T follicular helper cell (primary cell): ENCODE data around the gene GLYATL1B.
"Not testable (repeated sequence)": the region's sequence is repeated elsewhere in the genome, so short reads cannot be mapped to it uniquely, and the experiment has no call there.

ENCODE experiments used
- DNase-seq: peaks from one replicate; pipeline ENCODE4 v3.0.0-alpha.2; 2020; ENCODE audit warnings: low read depth

Gene GLYATL1B

DNA sequence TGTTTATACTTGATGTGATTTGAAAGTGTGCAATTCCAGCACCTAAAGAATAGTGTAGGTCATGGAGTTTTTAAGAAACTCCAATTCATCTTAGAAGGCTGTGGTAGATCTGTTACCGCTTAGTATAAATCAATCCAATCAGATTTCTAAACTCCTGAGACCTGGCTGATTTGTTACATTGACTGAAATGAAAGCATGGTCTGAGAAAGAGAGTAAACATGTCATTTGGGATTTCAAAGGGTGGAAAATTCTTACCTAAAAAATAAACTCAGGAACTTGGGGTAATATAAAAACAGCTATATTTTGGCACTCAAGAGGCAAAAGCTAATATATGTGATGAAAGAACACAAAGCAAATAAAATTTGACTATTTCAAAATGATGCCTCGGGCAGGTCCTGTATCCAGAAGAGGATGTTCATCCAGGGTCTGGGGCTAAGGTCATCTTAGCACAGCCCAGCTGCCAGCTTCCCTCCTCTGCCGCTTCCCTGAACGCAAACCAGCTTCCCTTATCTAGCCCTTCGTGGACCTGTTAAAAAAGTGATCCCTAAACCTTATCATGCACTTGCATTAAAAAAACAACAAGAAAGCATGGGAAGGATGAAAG, 10.0 kb downstream of the GLYATL1B start:
- DNase-seq = not testable (repeated sequence)

DNA sequence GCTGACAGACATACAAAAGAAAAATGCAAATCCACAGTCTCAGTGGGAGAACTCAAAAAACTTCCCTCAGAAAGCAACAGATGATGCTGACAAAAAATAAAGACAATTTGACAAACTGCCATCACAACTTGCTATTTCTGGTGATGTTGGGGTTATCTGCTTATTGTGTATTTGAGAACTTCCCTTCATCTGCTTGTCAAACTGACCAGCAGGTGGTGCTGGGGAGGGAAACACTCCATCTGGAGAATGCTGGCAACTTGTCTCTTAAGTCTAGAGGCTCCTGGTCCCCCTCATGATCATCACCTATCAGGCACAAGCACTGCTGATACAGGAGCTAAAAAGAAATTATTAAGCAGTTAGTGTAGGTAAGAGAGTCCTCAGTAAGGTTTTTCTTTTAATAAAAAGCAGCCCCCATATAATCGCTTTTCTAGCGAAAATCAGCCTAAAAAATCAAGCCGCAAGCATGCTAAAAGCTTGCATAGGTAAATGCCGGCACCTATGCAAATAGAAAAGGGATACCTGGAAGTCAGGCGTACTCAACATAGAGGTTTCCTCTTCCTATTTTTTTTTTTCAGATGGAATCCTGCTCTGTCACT, 11.1 kb downstream of the GLYATL1B start:
- DNase-seq = peak; percentile 52

DNA sequence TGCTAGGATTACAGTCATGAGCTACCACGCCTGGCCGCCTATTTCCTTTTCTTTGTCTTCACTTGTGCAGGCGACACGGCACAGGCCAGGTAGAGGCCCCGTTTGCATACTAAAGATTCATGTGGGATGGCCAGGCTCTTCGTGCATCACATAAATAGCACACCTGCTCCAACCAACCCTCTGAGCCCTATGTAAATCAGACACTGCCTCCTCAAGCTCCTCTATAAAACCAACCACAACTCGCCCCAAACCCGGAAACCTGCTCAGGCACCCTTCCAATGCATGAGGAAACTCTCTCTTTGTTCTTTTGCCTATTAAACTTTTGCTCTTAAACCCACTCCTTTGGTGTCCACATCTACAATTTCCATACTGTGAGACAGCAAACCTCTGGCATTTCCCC, 11.8 kb downstream of the GLYATL1B start:
- DNase-seq = not testable (repeated sequence)

DNA sequence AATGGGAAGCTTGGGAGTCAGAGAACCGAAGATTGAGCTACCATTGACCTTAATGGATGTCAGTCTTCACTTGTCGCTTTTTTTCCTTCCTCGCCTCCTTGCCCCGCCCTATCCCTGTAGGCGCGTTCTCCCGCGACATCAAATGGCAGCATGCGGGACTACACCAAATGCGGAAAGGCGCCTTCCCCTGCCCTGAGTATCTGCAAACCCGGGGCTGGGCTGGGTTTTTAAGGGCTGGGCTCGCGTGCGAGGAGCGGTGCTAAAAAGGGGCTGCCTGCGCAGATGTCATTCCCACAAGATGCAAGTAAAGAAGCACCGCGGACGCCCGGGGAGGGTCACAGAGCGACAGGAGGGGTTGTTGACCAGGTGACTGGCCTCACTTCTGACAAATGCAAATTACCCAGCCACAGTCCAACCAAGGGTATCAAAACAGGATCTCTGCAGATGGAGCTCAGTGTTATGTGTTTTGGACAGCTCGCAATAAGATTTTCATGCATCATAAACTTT, 16.2 kb downstream of the GLYATL1B start:
- DNase-seq = no peak

DNA sequence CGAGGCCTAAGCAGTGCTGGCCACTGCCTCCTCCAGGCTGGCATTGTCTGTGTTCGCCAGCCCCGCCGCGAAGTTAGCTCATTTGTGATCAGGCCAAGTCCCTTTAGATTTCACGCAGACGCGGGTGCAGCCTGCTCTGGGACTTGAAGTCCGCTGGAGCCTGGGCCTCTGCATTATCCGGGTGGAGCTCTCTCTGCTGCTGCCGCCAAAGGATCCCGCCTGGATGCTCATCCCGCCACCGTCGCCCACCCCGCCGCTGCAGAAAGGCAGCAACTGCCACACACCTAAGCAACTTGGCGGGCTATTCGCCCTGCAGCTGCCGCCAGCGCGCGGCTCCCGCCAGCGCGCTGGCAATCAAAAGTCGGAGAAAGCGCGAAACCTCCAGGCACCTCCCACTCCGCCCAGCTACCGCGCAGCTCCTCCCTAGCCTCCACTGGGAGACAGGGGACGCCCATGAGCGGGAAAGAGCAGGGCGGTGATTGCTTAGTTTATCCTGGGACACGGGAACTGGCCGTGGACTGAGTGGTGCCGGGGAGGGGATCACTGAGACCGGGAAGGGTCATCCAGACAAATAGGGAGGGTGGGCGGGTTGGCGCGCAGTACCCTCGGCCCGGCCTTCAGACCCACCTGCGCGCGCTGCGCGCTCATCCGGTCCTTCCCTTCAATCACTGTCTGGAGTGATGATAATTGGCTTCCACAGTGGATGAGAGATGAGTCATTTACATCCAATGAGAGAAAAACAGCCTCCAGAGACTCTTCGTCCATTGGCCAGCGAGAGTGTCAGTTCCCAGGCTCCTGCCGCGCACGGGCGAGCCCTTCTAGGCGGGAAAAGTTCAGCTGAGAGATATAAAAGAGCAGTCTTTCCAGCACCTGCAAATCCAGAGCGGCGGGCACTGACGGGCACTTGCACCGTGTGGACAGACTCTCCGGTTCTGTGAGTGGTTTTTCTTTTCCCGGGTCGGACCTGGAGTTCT, 20.5 kb downstream of the GLYATL1B start, which contains the start of gene FAM111B:
Gene FAM111B (plus strand): TSS at position 875 of the 974 bp plus-strand sequence. CDS start 2,389 bp downstream, outside the sequence.
- peak; percentile 29 for DNase-seq

DNA sequence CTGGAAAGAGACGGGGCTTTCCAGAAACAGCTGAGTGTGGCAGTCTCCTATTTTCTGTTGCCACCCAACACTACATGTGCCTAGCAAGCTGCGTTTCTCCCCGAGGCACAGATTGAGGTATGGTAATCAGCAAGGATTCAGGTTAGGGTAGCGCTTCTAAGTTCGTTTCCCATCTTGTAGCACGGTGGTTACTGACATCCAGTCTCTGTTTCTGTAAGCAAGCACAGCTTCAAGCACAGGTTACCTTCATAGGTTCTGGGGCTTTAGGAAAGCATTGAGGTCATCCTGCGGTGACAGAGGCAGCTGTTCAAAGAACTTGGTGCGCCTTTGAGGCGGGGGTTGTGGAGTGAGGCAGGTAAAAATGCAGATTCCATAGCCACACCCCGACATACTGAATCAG, 21.6 kb downstream of the GLYATL1B start:
- not testable (repeated sequence) for DNase-seq

DNA sequence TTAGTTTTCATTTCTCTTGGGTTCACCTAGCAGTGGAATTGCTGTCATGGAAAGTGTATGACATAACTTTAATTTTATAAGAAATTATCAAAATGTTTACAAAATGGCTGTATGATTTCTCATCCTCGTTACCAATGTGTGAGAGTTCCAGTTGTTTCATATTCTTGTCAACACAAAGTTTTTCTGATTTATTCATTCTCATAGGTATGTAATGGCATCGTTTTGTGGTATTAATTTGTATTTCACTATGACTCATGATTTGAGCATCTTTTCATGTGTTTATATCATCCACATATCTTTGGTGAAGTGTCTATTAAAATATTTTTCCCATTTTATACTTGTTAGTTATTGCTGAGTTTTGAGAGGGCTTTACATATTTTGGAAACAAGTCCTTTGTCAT, 26.4 kb downstream of the GLYATL1B start:
- no peak for DNase-seq

DNA sequence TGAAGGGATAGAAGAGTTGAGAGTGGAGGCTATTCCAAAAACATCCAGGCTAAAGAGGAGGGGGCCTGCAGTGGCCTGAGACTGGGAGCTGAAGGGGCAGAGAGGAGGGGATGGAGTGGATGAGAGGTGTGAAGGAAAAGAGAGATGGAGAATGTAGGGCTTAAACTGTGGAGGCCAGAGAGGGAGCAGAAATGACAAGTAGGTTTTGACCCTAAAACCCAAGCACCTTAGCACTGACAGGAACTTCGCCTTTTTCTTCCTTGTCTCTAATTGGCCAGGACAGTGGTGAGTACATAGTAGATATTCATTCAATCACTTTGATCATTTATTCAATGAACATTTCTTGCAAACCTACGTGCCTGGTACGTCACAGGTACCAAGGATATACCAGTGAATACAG, 28.2 kb downstream of the GLYATL1B start:
- no peak for DNase-seq

DNA sequence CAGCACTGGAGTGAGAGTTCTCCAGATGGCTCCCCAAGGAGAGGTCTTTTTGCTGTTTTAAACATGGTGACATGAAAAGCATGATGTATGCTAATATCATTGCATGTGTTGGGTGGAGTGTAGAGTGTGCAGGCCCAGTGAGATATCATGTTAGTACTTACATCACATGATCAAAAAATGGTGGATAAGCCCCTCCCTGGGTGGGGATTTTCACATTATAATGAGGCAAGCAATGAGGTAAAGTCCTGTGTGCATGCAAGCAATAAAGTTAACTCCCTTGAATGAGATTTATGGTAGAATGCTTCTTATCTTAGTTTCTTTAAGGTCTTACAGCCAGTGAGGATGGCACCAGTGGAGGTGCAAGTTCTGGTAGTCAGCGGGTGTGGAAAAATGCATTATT, 29.4 kb downstream of the GLYATL1B start:
- DNase-seq = no peak

DNA sequence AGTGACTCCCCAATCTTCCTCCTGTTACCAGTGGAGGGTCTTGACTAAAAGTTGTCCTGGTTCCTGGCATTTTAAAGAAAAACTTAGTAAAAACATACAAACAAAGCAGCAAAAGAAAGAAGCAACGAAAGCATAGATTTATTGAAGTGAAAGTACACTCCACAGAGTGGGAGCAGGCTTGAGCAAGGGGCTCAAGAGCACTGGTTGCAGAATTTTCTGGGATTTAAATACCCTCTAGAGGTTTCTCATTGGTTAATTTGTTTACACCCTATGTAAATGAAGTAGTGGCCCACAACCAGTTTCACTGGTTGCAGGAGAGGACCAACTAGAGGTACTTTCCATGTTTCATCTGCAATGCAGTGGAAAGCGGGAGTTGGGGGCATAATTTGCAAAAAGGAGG, 31.7 kb downstream of the GLYATL1B start:
- no peak for DNase-seq

DNA sequence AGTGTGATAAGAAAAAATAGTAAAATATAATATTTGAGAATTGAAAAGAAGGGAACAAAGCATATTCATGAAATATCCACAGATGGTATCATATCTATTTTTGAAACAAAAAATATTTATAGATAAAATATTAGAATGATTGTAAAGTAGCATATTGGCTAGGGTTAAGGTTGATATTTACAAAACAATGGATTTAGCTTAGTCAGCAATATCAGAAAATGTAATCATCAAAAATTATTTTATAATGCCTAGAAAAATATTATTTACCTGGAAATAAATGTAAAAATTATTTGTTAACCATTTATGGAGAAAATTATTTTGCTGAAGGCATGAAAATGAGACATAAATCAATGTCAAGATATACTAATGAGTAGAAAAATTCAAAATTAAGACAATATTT, 33.7 kb downstream of the GLYATL1B start:
- no peak for DNase-seq

DNA sequence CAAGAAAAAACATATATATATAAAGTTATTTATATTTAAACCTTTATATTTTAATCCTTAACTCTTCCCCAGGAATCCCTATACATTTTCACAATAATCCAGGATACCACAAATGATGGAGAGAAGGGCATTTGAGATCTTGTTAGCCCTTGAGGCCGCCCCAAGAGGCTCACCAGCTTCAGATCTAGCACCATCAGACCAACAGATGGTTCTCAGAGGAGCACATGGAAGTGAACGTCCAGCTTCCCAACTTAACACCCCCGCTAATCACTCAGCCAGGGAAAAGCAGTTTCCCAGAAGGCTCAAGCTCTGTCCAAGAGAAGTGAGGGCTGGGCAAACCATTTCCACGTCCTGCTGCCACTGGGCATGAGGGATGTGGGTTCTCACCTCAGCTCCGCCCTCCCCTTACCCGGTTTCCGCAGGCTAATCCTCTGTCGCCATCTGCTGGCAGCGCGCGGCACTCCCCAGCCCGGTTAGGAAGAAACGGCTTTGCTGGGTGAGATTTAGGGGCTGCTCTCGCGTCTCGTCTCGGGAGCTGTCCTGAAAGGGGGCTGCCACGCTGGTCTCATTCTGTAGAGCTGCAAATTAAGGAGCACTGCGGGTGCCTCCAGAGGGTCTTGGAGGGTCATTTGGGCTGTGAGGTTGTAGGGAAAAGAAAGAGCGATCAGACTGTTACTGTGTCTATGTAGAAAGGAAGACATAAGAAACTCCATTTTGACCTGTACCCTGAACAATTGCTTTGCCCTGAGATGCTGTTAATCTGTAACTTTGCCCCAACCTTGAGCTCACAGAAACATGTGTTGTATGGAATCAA, 49.7 kb downstream of the GLYATL1B start:
- peak; percentile 76 for DNase-seq

DNA sequence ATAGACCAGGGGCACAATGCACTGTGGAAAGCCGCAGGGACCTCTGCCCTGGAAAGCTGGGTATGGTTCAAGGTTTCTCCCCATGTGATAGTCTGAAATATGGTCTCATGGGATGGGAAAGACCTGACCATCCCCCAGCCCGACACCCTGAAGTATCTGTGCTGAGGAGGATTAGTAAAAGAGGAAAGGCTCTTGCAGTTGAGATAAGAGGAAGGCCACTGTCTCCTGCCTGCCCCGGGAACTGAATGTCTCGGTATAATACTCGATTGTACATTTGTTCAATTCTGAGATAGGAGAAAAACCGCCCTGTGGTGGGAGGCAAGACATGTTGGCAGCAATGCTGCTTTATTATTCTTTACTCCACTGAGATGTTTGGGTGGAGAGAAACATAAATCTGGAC, 50.4 kb downstream of the GLYATL1B start:
- DNase-seq = not testable (repeated sequence)

DNA sequence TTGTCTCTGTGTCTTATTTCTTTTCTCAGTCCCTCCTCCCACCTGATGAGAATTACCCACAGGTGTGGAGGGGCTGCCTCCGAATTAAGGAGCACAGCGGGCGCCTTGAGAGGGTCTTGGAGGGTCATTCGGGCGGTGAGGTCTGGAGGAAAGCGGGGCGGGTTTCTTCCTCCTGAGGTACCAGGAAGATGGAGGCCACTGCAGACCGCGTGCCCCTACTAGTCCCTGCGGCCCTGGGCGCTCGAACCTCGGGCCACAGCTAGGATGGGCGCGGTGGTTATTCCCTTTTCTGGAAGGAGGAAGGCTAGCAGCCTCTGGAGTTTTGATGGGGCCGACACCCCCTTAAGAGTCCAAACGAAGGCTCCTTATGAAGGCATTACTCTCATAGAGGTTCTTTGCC, 51.1 kb downstream of the GLYATL1B start:
- no peak for DNase-seq

DNA sequence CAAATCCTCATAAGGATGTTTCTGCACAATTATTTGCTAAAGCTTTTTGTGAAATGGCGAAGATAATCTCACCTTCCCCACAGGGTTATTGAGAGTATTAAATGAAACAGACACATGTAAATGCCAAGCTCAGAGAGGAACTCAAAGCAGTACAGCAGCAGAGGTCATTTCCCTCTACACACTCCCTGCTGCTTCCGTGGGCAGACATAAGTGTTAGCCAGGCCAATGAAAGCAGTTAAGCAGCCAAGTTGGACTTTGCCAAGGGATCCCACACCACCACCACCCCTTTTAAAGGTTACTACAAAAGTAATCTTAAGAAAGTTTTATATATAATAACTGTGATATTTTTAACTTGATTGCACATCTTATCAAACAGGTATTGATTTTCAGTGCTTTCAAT, 52.5 kb downstream of the GLYATL1B start:
- no peak for DNase-seq

DNA sequence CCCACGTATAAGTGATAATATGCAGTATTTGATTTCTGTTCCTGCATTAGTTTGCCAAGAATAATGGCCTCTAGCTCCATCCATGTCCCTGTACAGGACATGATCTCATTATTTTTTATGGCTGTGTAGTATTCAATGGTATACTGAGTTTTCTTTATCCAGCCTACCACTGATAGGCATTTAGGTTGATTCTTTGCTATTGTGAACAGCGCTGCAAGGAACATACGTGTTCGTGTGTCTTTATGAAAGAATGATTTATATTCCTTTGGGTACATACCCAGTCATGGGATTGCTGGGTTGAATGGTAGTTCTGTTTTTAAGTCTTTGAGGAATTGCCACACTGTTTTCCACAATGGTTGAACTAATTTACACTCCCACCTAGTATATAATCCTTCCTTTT, 55.1 kb downstream of the GLYATL1B start:
- DNase-seq = no peak

DNA sequence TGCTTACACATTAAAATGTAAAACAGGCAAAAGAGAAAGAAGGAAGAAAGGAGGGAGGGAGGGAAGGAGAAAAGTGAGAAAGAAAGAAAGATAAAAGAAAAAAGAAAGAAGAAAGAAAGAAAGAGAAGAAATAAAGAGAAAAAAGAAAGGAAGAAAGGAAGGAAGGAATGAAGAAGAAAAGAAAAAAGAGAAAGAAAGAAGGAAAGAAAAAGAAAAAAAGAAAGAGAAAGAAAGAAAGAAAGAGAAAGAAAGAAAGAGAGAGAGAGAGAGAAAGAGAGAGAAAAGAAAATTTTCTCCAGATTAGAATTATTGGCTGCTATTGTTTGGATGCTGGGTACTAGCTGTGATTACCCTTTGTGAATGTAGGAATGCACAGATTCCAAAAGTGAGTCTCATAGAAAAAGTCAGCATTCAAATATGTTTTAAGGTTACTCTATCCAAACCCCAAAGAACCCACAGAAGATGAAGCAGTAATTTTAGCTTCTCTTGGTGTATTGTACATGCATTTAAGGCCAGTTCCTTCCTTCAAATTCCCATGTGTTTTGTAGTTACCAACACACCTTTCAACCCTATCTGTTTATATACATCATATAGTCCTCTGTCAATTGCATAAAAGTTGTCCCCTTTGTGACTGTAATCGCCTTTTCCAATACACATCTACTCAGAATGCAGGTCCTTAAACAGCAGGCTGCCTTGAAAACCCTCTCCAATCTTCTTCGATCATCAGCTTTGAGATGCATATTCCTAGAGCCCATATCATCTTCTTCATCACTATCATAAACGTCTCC, 55.8 kb downstream of the GLYATL1B start:
- no peak for DNase-seq

DNA sequence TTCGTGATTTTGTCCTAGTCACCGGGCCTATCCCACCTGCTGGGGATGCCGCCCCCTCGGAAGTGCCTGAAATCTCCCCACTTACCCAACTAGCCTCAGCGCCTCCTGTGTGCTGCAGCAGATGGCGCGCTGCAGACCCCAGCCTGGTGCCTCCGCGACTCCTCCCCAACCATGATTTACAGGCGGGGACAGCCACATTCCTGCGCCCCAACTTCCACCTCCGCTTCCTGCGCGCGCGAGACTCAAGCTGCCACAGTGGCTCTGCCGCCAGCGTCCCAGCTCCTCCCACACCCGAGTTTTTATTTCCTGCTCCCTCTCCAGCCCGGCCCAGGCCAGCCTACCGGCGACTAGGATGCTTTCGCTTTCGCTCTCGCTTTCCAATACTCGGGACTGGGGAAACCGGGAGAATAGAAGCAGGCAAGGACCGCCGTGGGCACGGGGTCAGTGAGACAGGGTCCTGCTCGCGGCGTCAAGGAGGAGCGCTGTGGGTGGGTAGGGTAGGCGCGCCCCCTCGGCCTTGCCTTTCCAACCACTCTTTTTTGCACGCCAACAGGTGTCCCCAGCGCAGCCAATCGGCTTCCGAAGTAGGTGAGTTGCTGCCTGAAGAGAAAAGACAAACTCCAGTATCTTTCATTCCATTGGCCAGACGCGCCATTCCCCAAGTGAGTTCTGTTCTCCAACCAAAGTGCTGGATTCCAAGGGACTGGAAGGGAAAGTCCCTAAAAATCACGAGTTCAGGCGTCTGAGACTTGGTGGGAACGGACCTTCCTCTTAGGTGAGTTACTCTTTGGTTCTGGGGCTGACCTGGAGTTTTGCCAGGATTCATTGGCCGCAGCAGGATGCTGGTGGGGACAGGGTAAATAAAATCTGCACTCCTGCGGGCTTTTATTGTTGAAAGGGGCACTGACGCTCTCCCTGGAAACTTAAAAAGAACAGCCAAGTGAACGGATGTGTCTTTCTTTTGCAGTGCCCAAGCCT, 56.7 kb downstream of the GLYATL1B start, which contains the start of gene FAM111A:
Gene FAM111A (plus strand): TSS at position 327 of the 978 bp plus-strand sequence. CDS start 6,017 bp downstream, outside the sequence.
- DNase-seq = peak; percentile 82

DNA sequence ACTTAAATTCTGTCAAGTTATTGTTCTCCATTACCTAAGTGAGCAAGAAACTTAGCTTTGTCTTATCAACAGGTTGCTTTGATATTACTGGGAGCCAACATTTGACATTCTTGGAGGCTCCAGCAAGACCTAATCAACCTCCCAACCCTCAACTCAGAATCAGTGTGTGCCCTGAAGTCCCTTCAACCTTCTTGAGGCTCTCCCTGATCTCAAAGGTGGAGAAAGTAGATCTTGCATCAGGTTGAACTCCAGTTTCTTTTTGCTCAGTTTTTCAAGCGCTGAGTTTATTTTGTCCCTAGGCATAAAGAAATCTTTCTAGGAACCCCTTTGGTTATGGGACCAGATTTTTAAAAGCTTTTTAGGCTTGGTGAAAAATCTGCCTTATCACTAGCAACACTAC, 58.0 kb downstream of the GLYATL1B start:
- DNase-seq = no peak
